HepG2 (cell line): Measurements from ENCODE around the gene NRBP1. TPM values are rescaled to one million over a fixed set of nuclear protein-coding genes. Genes with fewer than 3 reads are reported as not detected.

Source experiments
- AGO1 ChIP-seq: fragments of 200-400 bp; formaldehyde crosslinking; IDR thresholded peaks from 2 replicates; pipeline ENCODE4 v1.6.1; 2017; ENCODE audit warnings: mild to moderate bottlenecking, low read depth, low read length, moderate library complexity; ENCODE audit not compliant: poor library complexity, severe bottlenecking
- ESRRA ChIP-seq: sonication (generic); formaldehyde crosslinking; IDR thresholded peaks from 2 replicates; pipeline ENCODE4 v1.5.1; 2020; ENCODE audit warnings: mild to moderate bottlenecking, low read depth, missing genetic modification reagents
- FOXC1 ChIP-seq: sonication (generic); formaldehyde crosslinking; IDR thresholded peaks from 2 replicates; pipeline ENCODE4 v1.8.0; 2022; ENCODE audit warnings: mild to moderate bottlenecking, missing genetic modification reagents, borderline replicate concordance
- HES4 ChIP-seq: sonication (generic); formaldehyde crosslinking; IDR thresholded peaks from 2 replicates; pipeline ENCODE4 v1.9.0; 2021; ENCODE audit warnings: mild to moderate bottlenecking, missing genetic modification reagents, borderline replicate concordance
- RXRB ChIP-seq: IDR thresholded peaks from 2 replicates; pipeline ENCODE4 v1.6.1; 2016; ENCODE audit warnings: borderline replicate concordance, missing genetic modification reagents, missing compliant biosample characterization
- TP53 ChIP-seq: sonication (generic); formaldehyde crosslinking; conservative IDR thresholded peaks from 2 replicates; pipeline ENCODE4 v1.4.0; 2020; ENCODE audit warnings: missing genetic modification reagents
- ZBTB33 ChIP-seq: sonication (generic); formaldehyde crosslinking; IDR thresholded peaks from 2 replicates; pipeline ENCODE4 v1.4.0; 2020; ENCODE audit warnings: missing genetic modification reagents
- ZBTB39 ChIP-seq: sonication (generic); formaldehyde crosslinking; IDR thresholded peaks from 2 replicates; pipeline ENCODE4 v1.5.0; 2020; ENCODE audit warnings: missing genetic modification reagents
- ZBTB7B ChIP-seq: sonication (generic); formaldehyde crosslinking; IDR thresholded peaks from 2 replicates; pipeline ENCODE4 v1.4.0; 2020; ENCODE audit warnings: missing genetic modification reagents
- ZFP37 ChIP-seq: sonication (generic); formaldehyde crosslinking; IDR thresholded peaks from 2 replicates; pipeline ENCODE4 v1.4.0; 2020; ENCODE audit warnings: missing genetic modification reagents, borderline replicate concordance
- ZNF142 ChIP-seq: sonication (generic); formaldehyde crosslinking; IDR thresholded peaks from 2 replicates; pipeline ENCODE4 v1.4.0; 2020; ENCODE audit warnings: missing genetic modification reagents
- ZNF232 ChIP-seq: sonication (generic); formaldehyde crosslinking; IDR thresholded peaks from 2 replicates; pipeline ENCODE4 v1.4.0; 2020; ENCODE audit warnings: missing genetic modification reagents, borderline replicate concordance
- ZNF256 ChIP-seq: sonication (generic); formaldehyde crosslinking; conservative IDR thresholded peaks from 2 replicates; pipeline ENCODE4 v1.4.0; 2020; ENCODE audit warnings: missing genetic modification reagents
- ZNF34 ChIP-seq: sonication (generic); formaldehyde crosslinking; IDR thresholded peaks from 2 replicates; pipeline ENCODE4 v1.4.0; 2020; ENCODE audit warnings: mild to moderate bottlenecking, missing genetic modification reagents, borderline replicate concordance
- ZNF362 ChIP-seq: sonication (generic); formaldehyde crosslinking; IDR thresholded peaks from 2 replicates; pipeline ENCODE4 v1.4.0; 2020; ENCODE audit warnings: missing genetic modification reagents, mild to moderate bottlenecking, borderline replicate concordance
- ZNF446 ChIP-seq: sonication (generic); formaldehyde crosslinking; IDR thresholded peaks from 2 replicates; pipeline ENCODE4 v1.5.0; 2020; ENCODE audit warnings: mild to moderate bottlenecking, missing genetic modification reagents
- ZNF572 ChIP-seq: sonication (generic); formaldehyde crosslinking; IDR thresholded peaks from 2 replicates; pipeline ENCODE4 v1.5.1; 2020; ENCODE audit warnings: mild to moderate bottlenecking, missing genetic modification reagents
- polyA plus RNA-seq, 8 experiments: library from polyadenylated mRNA; depleted of rRNA in 3 of 8; stranded (reverse) in 7 of 8; unstranded in 1 of 8; fragments of >200 nt; fragmentation: Illumina TruSeq in 4 of 8; extraction: Trizol in 4 of 8; gene quantifications; 2 replicates each; pipeline versions ENCODE4 v1.2.1 to v1.2.3, GENCODE V29; 2011 to 2016; ENCODE audit warnings: low read depth in 4 of 8, missing spikeins in 1 of 8, mixed read lengths in 1 of 8; ENCODE audit not compliant: insufficient read depth in 1 of 8
- total RNA-seq, 5 experiments: library from RNA; depleted of rRNA; stranded (reverse); fragments of >200 nt; fragmentation: Illumina TruSeq; extraction: Trizol; gene quantifications; 2 replicates each; pipeline ENCODE4 v1.2.3, GENCODE V29; 2016; ENCODE audit warnings: low read depth in 1 of 5

NRBP1 gene
- total and polyA plus RNA-seq, 2 of the 13 experiments (the other 11 are each of a cell fraction or from before 2014, with no cell fraction given) = 165 to 240 TPM

- TF ChIP-seq ZNF142 (CRISPR knock-in tag) (no peak), ZNF256 (CRISPR knock-in tag) (no peak), TP53 (no peak), AGO1 (no peak), ZNF572 (CRISPR knock-in tag) (peak; percentile 69; the same call in 1 of the 2 replicates), FOXC1 (CRISPR knock-in tag) (no peak), HES4 (CRISPR knock-in tag) (peak; percentile 88; the same call in 1 of the 2 replicates), RXRB (CRISPR knock-in tag) (0 out of 2 replicates have a peak, but pooled peaks have one; percentile 34), ZNF34 (0 out of 2 replicates have a peak, but pooled peaks have one; percentile 5), ZNF232 (CRISPR knock-in tag) (no peak), ZBTB39 (CRISPR knock-in tag) (no peak), ZNF446 (0 out of 2 replicates have a peak, but pooled peaks have one; percentile 41), ESRRA (CRISPR knock-in tag) (0 out of 2 replicates have a peak, but pooled peaks have one; percentile 3), ZBTB33 (peak; percentile 13; the same call in 1 of the 2 replicates), ZNF362 (CRISPR knock-in tag) (no peak), ZFP37 (CRISPR knock-in tag) (no peak), ZBTB7B (peak; percentile 54; the same call in 1 of the 2 replicates)
Observed at GRCh38 chr2:27379836-27380625, 48.4 kb upstream of the NRBP1 start (continued).
